SU-DHL-6 (cell line): ENCODE measurements around the gene CYTH4.

Experiments used
- CTCF ChIP-seq: fragments of 200-600 bp; sonication (generic); IDR thresholded peaks from one replicate; pipeline ENCODE4 v1.5.1; 2017; ENCODE audit warnings: antibody characterized with exemption, mild to moderate bottlenecking, low read length, moderate library complexity; ENCODE audit not compliant: insufficient read depth, poor library complexity, severe bottlenecking
- EZH2phosphoT487 ChIP-seq: fragments of 200-600 bp; sonication (generic), shearing (Covaris generic); conservative IDR thresholded peaks from 2 replicates; pipeline ENCODE4 v1.6.1; 2018; ENCODE audit warnings: mild to moderate bottlenecking, antibody characterized with exemption, low read length, moderate library complexity, mixed read lengths

GRCh38 chr22:37281646-37282384 is 493 bp upstream of the CYTH4 start:
- no peak for TF ChIP-seq CTCF
- TF ChIP-seq EZH2phosphoT487: no peak
